ENCODE results near the gene ANTXR1.
A peak's percentile ranks its signal among the peaks of the same experiment; 100 is the strongest.
"Not testable (repeated sequence)": the region's sequence is repeated elsewhere in the genome, so short reads cannot be mapped to it uniquely, and the experiment has no call there.

The ANTXR1 gene

GRCh38 chr2:69243652-69244051 lies 230.7 kb downstream of the ANTXR1 start:
- no peak for DNase-seq

GRCh38 chr2:69244882-69245281 lies 231.9 kb downstream of the ANTXR1 start:
- DNase-seq: no peak

GRCh38 chr2:69247583-69247982 lies 234.6 kb downstream of the ANTXR1 start:
- no peak for DNase-seq

- no peak for DNase-seq
These were observed 235.3 kb downstream of the ANTXR1 start for GRCh38 chr2:69248232-69248631.

GRCh38 chr2:69250981-69251380 lies 238.0 kb downstream of the ANTXR1 start:
- no peak for DNase-seq

- no peak for DNase-seq
These were observed 239.0 kb downstream of the ANTXR1 start for GRCh38 chr2:69251943-69252342.

- DNase-seq: no peak
These were observed 240.1 kb downstream of the ANTXR1 start for GRCh38 chr2:69253112-69253511.

- DNase-seq: no peak
These were observed 240.8 kb downstream of the ANTXR1 start for GRCh38 chr2:69253611-69254301.

GRCh38 chr2:69255760-69256159 lies 242.8 kb downstream of the ANTXR1 start:
- DNase-seq: no peak

GRCh38 chr2:69259994-69260591 lies 247.1 kb downstream of the ANTXR1 start:
- DNase-seq: not testable (repeated sequence)

- DNase-seq: no peak
These were observed 247.7 kb downstream of the ANTXR1 start for GRCh38 chr2:69260666-69261065.

- no peak for DNase-seq
These were observed 256.4 kb downstream of the ANTXR1 start for GRCh38 chr2:69269330-69269729.

GRCh38 chr2:69271831-69272257 lies 258.9 kb downstream of the ANTXR1 start:
- no peak for DNase-seq

GRCh38 chr2:69272803-69273471 lies 260.0 kb downstream of the ANTXR1 start:
- no peak for DNase-seq

- no peak for DNase-seq
These were observed 262.5 kb downstream of the ANTXR1 start for GRCh38 chr2:69275490-69275889.

- DNase-seq: no peak
These were observed 265.4 kb downstream of the ANTXR1 start for GRCh38 chr2:69278366-69278765.

GRCh38 chr2:69279211-69279610 lies 266.2 kb downstream of the ANTXR1 start:
- DNase-seq: no peak

- DNase-seq: no peak
These were observed 267.1 kb downstream of the ANTXR1 start for GRCh38 chr2:69279931-69280681.

- DNase-seq: no peak
These were observed 267.9 kb downstream of the ANTXR1 start for GRCh38 chr2:69280796-69281412.

GRCh38 chr2:69285379-69285894 lies 272.5 kb downstream of the ANTXR1 start:
- DNase-seq: peak; percentile 73 to 81

GRCh38 chr2:69287544-69287943 lies 274.6 kb downstream of the ANTXR1 start:
- DNase-seq: no peak

GRCh38 chr2:69288429-69288828 lies 275.4 kb downstream of the ANTXR1 start:
- DNase-seq: no peak
